ENCODE data around the gene HOOK1.

GRCh38 chr1:59901770-59902388 is 87.1 kb downstream of the HOOK1 start:
- TF ChIP-seq TAF1 (IDR thresholded peaks at IDR 0.05; ENCODE audit: borderline replicate concordance, insufficient read depth, low read length) = no peak
- no peak for TF ChIP-seq POLR2AphosphoS5 (IDR thresholded peaks at IDR 0.05; ENCODE audit: low read depth, low read length)
- TF ChIP-seq, protein P1, sequence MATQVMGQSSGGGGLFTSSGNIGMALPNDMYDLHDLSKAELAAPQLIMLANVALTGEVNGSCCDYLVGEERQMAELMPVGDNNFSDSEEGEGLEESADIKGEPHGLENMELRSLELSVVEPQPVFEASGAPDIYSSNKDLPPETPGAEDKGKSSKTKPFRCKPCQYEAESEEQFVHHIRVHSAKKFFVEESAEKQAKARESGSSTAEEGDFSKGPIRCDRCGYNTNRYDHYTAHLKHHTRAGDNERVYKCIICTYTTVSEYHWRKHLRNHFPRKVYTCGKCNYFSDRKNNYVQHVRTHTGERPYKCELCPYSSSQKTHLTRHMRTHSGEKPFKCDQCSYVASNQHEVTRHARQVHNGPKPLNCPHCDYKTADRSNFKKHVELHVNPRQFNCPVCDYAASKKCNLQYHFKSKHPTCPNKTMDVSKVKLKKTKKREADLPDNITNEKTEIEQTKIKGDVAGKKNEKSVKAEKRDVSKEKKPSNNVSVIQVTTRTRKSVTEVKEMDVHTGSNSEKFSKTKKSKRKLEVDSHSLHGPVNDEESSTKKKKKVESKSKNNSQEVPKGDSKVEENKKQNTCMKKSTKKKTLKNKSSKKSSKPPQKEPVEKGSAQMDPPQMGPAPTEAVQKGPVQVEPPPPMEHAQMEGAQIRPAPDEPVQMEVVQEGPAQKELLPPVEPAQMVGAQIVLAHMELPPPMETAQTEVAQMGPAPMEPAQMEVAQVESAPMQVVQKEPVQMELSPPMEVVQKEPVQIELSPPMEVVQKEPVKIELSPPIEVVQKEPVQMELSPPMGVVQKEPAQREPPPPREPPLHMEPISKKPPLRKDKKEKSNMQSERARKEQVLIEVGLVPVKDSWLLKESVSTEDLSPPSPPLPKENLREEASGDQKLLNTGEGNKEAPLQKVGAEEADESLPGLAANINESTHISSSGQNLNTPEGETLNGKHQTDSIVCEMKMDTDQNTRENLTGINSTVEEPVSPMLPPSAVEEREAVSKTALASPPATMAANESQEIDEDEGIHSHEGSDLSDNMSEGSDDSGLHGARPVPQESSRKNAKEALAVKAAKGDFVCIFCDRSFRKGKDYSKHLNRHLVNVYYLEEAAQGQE (IDR thresholded peaks at IDR 0.05; ENCODE audit: insufficient read depth in 1 of 2, low read depth in 2 of 2, low read length in 2 of 2) = no peak

Data from PFSK-1 (cell line).